Rectal smooth muscle tissue (tissue), 1 donor: ENCODE results near the gene IPO13.

ENCODE experiments used
- H3K27ac ChIP-seq: one replicate; pipeline ENCODE4 v1.7.0; 2013; ENCODE audit warnings: low read depth, low read length, inconsistent platforms
- H3K27me3 ChIP-seq: one replicate; pipeline ENCODE4 v1.7.0; 2013; ENCODE audit warnings: low read length; ENCODE audit not compliant: control insufficient read depth, insufficient read depth
- H3K36me3 ChIP-seq: one replicate; pipeline ENCODE4 v1.7.0; 2013; ENCODE audit warnings: low read length; ENCODE audit not compliant: control insufficient read depth, insufficient read depth
- H3K4me1 ChIP-seq: one replicate; pipeline ENCODE4 v1.7.0; 2013; ENCODE audit warnings: low read length; ENCODE audit not compliant: control insufficient read depth, insufficient read depth
- H3K4me3 ChIP-seq: one replicate; pipeline ENCODE4 v1.7.0; 2013; ENCODE audit warnings: low read length
- H3K9ac ChIP-seq: one replicate; pipeline ENCODE4 v1.7.0; 2013; ENCODE audit warnings: low read length

The IPO13 gene

DNA sequence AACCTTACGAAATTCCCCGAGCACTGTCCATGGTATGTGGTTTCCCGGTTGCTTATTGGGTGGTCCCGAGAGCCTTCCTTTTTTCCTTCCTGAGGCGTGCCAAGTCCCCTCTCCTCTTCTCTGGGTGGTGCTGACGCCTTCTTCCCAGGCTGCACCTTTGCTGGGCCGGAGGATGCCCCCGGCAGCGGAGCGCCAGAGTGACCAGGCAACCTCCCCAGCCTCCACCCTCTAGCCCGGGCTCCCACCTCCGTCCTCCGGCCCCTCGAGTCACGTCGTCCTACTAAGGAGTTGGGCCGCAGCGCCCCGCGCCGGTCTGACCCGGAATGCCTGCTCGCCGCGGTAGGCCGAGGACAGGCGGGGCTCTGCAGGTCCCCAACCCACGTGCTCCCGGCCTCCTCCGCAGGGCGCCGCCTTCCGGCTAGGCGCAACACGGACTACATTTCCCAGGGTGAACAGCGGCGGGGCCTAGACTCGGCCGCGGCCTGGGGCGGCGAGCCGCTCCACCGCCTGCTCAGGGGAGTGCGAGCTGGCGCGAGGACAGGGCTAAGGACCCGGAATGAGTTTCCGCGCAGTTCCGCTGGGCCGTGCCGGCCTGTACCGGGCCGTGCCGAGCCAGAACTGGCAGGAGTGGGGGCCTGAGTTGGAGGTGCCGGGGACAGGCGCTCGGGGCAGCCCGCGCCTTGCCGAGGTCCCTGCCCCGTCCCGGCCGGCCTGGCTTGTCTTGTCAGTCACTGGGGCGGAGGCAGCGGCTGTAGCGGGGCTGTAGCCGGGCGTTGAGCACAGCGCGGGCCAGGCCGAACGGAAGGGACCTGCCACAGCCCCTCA, at the start of gene IPO13:
TSS of gene IPO13 (plus strand) at position 715 of the 825 bp plus-strand sequence. CDS start 651 bp downstream, outside the sequence.
- H3K27me3 ChIP-seq: no peaks in the 10 kb centered on the region
- peaks cover 11% of the 10 kb centered on the region for H3K36me3 ChIP-seq
- peaks cover 23% of the 10 kb centered on the region for H3K4me1 ChIP-seq
- H3K4me3 ChIP-seq: peak within 1 kb of the TSS; percentile 100
- H3K9ac ChIP-seq: peak within 1 kb of the TSS; percentile 94
- peak within 1 kb of the TSS; percentile 99 for H3K27ac ChIP-seq

DNA sequence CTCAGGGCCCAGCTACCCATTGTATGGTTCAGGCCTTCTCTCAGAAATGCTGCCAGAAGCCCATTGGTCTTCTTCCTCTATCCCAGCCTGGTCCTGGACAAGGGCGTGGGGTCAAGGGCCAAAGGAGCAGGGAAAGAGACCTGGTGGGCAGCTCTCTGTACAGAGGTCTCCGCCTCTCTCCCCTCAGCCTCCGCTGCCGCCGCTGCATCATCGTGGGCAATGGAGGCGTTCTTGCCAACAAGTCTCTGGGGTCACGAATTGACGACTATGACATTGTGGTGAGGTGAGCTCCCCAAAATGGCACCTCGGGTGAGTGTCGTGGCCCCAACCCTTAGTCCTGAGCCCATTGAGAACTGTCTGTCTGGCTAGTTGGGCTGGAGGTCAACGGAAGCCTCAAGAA, 47.8 kb upstream of the IPO13 start:
- Histone ChIP-seq H3K36me3 (peaks cover 2% of the 10 kb centered on the region), H3K4me3 (no peak overlapping the region), H3K27ac (no peak overlapping the region), H3K27me3 (no peaks in the 10 kb centered on the region), H3K4me1 (no peaks in the 10 kb centered on the region), H3K9ac (no peak overlapping the region)

GRCh38 chr1:43900386-43900785, 46.4 kb upstream of the IPO13 start:
- no peaks in the 10 kb centered on the region for H3K27me3 ChIP-seq
- no peak overlapping the region for H3K9ac ChIP-seq
- H3K4me3 ChIP-seq: no peak overlapping the region
- peaks cover 2% of the 10 kb centered on the region for H3K36me3 ChIP-seq
- no peak overlapping the region for H3K27ac ChIP-seq
- H3K4me1 ChIP-seq: no peaks in the 10 kb centered on the region

DNA sequence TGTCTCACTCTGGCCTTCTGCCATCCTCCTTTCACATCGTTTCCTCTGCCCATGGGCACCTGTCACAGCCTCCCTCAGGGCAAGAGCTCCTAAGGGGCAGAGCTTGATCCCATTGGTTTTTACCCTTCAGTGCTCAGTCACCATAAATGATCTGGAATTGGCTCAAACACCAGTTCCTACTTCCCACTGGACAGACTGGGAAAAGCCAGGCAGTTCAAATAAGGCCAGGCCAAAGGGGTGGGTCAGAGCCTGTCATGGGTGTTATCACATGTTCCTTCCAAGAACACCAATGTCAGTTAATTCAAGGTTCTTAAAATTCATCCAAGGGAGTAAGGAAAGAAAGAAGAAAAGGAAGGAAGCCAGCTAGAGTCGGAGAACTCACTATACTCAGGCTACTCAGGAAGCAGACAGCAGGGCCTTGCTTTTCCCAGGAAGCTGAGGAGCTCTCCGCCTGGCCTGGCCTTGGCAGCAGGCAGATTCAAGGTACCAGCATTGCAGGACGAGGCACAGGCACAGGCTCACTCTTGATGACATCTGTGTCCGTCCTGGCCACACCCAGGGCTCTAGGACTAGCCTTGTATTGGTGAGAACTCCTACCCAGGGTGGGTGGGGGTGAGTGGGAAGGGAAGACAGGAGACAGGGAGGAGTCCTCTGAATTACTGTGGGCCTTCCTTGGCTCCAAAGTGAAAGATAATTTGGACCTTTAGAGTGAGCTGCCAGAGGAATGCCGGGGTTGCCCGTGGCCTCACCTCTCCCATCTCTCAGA, 45.4 kb upstream of the IPO13 start:
- H3K9ac ChIP-seq: no peak overlapping the region
- no peak overlapping the region for H3K27ac ChIP-seq
- H3K4me1 ChIP-seq: no peaks in the 10 kb centered on the region
- no peaks in the 10 kb centered on the region for H3K36me3 ChIP-seq
- no peaks in the 10 kb centered on the region for H3K27me3 ChIP-seq
- H3K4me3 ChIP-seq: no peak overlapping the region

- Histone ChIP-seq H3K4me1 (no peaks in the 10 kb centered on the region), H3K4me3 (no peak overlapping the region), H3K27me3 (no peaks in the 10 kb centered on the region), H3K27ac (no peak overlapping the region), H3K9ac (no peak overlapping the region), H3K36me3 (no peaks in the 10 kb centered on the region)
These were observed 44.5 kb upstream of the IPO13 start for GRCh38 chr1:43902058-43902831.

DNA sequence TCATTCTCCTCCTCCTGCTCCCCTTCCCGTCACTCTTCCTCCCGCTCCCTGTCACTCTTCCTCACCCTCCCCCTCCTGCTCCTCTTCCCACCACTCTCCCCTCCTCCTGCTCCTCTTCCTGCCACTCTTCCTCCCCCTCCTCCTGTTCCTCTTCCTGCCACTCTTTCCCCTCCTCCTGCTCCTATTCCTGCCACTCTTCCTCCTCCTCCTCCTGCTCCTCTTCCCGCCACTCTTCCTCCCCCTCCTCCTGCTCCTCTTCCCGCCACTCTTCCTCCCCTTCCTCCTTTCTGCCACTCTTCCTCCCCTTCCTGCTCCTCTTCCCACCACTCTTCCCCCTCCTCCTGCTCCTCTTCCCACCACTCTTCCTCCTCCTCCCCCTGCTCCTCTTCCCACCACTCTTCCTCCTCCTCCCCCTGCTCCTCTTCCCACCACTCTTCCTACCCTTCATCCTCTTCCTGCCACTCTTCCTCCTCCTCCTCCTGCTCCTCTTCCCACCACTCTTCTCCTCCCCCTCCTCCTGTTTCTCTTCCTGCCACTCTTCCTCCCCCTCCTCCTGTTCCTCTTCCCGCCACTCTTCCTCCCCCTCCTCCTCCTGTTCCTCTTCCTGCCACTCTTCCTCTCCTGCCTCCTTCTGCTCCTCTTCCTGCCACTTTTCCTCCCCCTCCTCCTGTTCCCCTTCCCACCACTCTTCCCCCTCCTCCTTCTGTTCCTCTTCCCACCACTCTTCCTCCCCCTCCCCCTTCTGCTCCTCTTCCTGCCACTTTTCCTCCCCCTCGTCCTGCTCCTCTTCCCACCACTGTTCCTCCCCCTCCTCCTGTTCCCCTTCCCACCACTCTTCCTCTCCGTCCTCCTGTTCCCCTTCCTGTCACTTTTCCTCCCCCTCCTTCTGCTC, 41.8 kb upstream of the IPO13 start:
- H3K4me1 ChIP-seq: no peaks in the 10 kb centered on the region
- no peak overlapping the region for H3K9ac ChIP-seq
- no peaks in the 10 kb centered on the region for H3K27me3 ChIP-seq
- H3K27ac ChIP-seq: no peak overlapping the region
- peaks cover 2% of the 10 kb centered on the region for H3K36me3 ChIP-seq
- no peak overlapping the region for H3K4me3 ChIP-seq

DNA sequence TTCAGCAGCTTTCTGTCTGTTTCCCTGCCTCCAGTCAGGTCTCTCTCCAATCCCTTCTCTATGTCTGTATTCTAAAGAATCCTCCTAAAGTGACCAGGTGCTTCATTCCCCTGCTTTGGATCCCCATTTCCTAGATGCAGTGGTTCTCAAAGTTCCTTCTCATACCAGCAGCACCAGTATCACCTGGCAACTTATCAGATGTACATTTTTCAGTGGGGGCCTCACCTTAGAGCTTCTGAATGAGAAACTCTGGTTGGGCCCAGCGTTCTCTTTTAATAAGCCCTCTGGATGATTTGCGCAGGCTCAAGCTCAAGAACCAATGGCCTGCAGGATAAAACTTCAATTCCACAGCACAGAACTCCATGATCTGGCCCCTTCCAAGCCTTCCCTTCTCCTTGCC, 38.5 kb upstream of the IPO13 start:
- no peak overlapping the region for H3K9ac ChIP-seq
- H3K4me1 ChIP-seq: peaks cover 10% of the 10 kb centered on the region
- no peak overlapping the region for H3K27ac ChIP-seq
- H3K4me3 ChIP-seq: no peak overlapping the region
- peaks cover 2% of the 10 kb centered on the region for H3K36me3 ChIP-seq
- H3K27me3 ChIP-seq: no peaks in the 10 kb centered on the region

DNA sequence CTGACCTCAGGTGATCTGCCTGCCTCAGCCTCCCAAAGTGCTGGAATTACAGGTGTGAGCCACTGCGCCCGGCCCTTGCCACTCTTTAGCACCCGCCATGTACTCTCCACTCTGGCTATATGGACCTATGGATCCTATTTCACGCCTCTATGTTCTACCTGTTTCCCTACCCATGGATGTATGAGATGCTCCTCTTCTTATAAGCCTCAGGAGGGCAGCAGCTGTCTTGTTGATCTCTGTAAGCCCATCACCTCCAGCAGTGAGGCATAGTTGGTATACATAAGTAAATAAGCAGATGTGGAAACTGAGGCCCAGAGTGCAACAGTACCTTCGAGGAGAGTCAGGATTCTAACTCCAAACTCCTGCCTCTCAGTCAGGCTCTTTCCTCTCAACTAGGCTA, 37.9 kb upstream of the IPO13 start:
- Histone ChIP-seq H3K4me1 (peaks cover 10% of the 10 kb centered on the region), H3K9ac (no peak overlapping the region), H3K36me3 (peaks cover 2% of the 10 kb centered on the region), H3K27ac (no peak overlapping the region), H3K4me3 (no peak overlapping the region), H3K27me3 (no peaks in the 10 kb centered on the region)

DNA sequence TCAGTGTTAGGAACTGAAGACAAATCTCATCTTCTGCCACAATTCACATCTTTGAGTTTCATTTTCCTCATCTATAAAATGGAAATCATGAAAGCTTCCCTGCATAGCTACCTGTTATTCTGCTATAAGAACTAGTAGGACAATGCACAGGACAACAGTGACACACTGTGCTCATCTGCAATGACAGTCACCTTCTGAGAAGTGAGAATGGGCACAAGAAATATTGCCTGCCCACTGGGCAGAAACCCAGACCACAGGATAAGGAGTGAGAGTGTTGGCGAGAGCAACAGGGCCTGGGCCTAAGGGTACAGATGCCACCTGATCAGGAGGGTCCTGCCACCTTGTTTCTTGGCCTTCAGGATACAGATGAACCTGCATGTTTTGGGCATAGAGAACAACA, 36.4 kb upstream of the IPO13 start:
- H3K36me3 ChIP-seq: peaks cover 2% of the 10 kb centered on the region
- peaks cover 10% of the 10 kb centered on the region for H3K4me1 ChIP-seq
- no peak overlapping the region for H3K9ac ChIP-seq
- H3K4me3 ChIP-seq: no peak overlapping the region
- H3K27ac ChIP-seq: no peak overlapping the region
- H3K27me3 ChIP-seq: no peaks in the 10 kb centered on the region

GRCh38 chr1:43912607-43913006, 34.1 kb upstream of the IPO13 start:
- H3K4me1 ChIP-seq: peaks cover 10% of the 10 kb centered on the region
- H3K27me3 ChIP-seq: no peaks in the 10 kb centered on the region
- H3K27ac ChIP-seq: peak overlapping the region; percentile 18
- peaks cover 2% of the 10 kb centered on the region for H3K36me3 ChIP-seq
- H3K4me3 ChIP-seq: no peak overlapping the region
- no peak overlapping the region for H3K9ac ChIP-seq

- no peak overlapping the region for H3K9ac ChIP-seq
- no peak overlapping the region for H3K4me3 ChIP-seq
- no peaks in the 10 kb centered on the region for H3K27me3 ChIP-seq
- H3K27ac ChIP-seq: peak overlapping the region; percentile 12
- H3K4me1 ChIP-seq: peaks cover 10% of the 10 kb centered on the region
- H3K36me3 ChIP-seq: peaks cover 2% of the 10 kb centered on the region
These were observed 33.7 kb upstream of the IPO13 start for GRCh38 chr1:43913051-43913501.
